GM18951 (cell line): ENCODE data around the gene VPS50.
"Not testable (repeated sequence)": the region's sequence is repeated elsewhere in the genome, so short reads cannot be mapped to it uniquely, and the experiment has no call there.

Source experiments
- POLR2A ChIP-seq: IDR thresholded peaks from 4 replicates; pipeline ENCODE4 v1.6.1; 2011; ENCODE audit warnings: mild to moderate bottlenecking; ENCODE audit not compliant: insufficient read length, insufficient read depth; ENCODE audit errors: extremely low read depth
- in situ Hi-C: fragments of 300-500 bp; cut with MboI; formaldehyde crosslinking; loops from one replicate; pipeline ENCODE4 v1.12.0; 2022; ENCODE audit warnings: low sequenced_read_pairs, mixed read lengths, inconsistent platforms; ENCODE audit not compliant: unreplicated experiment

Gene VPS50

GRCh38 chr7:93367254-93367653 is 135.1 kb downstream of the VPS50 start:
- in situ Hi-C loops: no loop called here
- no peak for TF ChIP-seq POLR2A

GRCh38 chr7:93370937-93371336 is 138.8 kb downstream of the VPS50 start:
- in situ Hi-C loops: not testable (repeated sequence)

- in situ Hi-C loops: no loop called here
- no peak for TF ChIP-seq POLR2A
Observed at GRCh38 chr7:93373537-93373936, 141.4 kb downstream of the VPS50 start.

- no peak for TF ChIP-seq POLR2A
- in situ Hi-C loops: no loop called here
Observed at GRCh38 chr7:93374345-93374940, 142.3 kb downstream of the VPS50 start.

- TF ChIP-seq POLR2A: no peak
- in situ Hi-C loops: no loop called here
Observed at GRCh38 chr7:93375603-93376002, 143.4 kb downstream of the VPS50 start.

- no peak for TF ChIP-seq POLR2A
- in situ Hi-C loops: no loop called here
Observed at GRCh38 chr7:93378131-93378760, 146.1 kb downstream of the VPS50 start.

GRCh38 chr7:93382362-93382761 is 150.2 kb downstream of the VPS50 start:
- in situ Hi-C loops: no loop called here
- no peak for TF ChIP-seq POLR2A

- in situ Hi-C loops: no loop called here
- TF ChIP-seq POLR2A: no peak
Observed at GRCh38 chr7:93390660-93391059, 158.5 kb downstream of the VPS50 start.

GRCh38 chr7:93392984-93393383 is 160.8 kb downstream of the VPS50 start:
- TF ChIP-seq POLR2A: no peak

GRCh38 chr7:93399642-93400041 is 167.5 kb downstream of the VPS50 start:
- no peak for TF ChIP-seq POLR2A
- in situ Hi-C loops: no loop called here

More at GRCh38 chr7:93392984-93393383, 160.8 kb downstream of the VPS50 start:
- in situ Hi-C loops: no loop called here

GRCh38 chr7:93402944-93403343 is 170.8 kb downstream of the VPS50 start:
- TF ChIP-seq POLR2A: no peak
- in situ Hi-C loops: no loop called here

GRCh38 chr7:93407239-93407638 is 175.1 kb downstream of the VPS50 start:
- in situ Hi-C loops: no loop called here
- TF ChIP-seq POLR2A: no peak

- no peak for TF ChIP-seq POLR2A
Observed at GRCh38 chr7:93409324-93409723, 177.2 kb downstream of the VPS50 start.

More at GRCh38 chr7:93409324-93409723, 177.2 kb downstream of the VPS50 start:
- in situ Hi-C loops: no loop called here
